ENCODE measurements around the gene TLR10.

TLR10 gene

DNA sequence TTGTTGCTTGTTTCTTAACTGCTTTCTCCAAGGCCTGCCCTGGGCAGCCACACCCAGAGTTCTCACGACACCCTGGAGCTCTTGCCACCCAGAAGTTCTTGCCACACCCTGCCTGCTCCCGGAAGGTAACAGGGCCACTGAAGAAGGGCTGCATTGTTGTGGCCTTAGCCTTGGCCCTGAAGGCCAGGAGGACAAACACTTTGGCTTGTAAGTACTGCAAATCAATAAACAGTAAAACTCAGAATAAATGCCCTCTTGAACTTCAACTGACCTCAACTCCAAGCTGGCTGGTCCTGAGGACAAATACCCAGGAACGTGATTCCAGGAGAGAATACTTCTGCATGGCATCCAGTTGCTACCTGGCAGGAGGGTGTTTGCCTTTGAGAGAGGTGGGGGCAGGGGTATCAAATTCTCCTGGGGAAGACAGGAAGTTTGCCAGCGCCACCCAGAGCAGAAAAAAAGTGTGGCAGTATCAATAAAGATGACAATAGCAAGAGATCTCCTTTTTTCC is 54.1 kb downstream of the TLR10 start:
- DNase-seq = no peak

DNA sequence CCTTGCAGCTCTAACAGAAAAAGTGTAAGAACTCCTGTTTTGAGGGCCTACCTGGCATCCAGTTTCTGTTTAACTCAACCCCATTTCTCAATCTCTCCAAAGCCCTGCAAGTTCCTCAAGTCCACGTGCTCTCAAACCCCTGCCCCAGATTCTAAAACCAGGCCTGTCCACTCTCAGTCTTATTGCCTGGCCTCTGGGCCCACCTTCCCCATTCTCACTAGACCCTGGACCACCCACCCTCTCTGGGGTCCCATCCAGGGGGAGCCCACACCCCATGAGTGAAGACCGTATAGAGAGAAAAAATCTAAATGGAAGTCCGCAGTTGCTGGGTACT is 58.3 kb downstream of the TLR10 start:
- no peak for DNase-seq

DNA sequence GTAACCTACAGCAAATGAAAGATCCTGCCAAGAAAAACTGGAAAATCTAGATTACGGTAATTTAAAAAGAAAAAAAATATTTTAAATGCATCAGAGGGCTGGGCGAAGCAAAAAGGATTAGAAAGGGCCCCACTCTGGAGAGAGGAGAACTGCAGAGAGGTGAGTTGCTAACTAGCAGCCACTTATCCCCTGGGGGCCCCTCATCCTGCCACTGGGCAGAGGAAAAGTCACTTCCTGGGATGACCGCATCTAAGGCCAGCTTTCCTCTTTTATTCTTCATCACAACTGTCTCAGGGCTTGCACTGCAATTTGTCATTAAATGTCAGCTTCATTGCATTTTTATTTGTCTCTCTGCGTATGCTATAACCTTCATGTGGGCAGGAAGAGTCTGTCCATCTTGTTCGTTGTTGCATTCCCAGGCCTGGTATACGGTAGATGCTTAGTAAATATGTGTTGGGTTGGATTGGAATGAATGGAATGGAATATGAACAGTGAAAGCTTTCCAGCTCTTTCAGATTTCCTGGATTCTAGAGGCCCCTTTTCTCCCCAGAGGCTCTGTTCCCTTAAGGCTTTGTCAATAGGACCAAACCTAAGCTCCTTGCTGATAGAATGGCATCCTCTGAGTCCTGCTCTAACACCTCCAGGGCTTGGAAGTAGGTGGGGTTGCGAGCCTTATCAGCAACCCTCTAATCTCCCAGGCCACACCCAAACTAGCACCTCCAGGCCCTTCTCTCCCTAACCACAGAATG is 58.9 kb downstream of the TLR10 start:
- DNase-seq = no peak

DNA sequence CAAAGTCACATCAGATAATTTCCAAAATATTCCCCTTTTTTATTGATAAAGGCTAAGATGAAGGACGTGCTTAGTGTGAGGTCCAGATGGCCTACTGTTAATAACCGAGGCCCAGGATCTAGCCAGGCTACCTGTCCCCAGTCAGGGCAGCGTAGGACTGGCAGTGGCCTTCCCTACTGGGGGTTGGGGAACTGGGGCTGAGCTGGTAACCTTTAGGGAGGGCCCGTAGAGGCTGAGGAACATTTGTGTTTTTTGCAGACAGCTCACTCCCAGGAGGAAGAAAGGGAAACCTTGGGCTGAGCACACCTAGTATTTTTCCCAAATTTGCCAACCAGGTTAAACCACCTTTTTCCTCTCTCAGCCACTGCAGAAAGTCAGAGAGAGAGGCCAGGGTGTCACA is 59.7 kb downstream of the TLR10 start:
- DNase-seq = no peak

Measured in right hindlimb (tissue), 1 donor.